Right lobe of liver (tissue), 4 donors: ENCODE data around the gene TBC1D5.

Source experiments
- POLR2A ChIP-seq: fragments of 450-650 bp; IDR thresholded peaks from one replicate; pipeline ENCODE4 v1.6.1; 2017; ENCODE audit warnings: antibody characterized with exemption, mild to moderate bottlenecking
- TF ChIP-seq, protein P1 (sequence below), 4 donors: fragments of 200-600 bp in 3 of 4; fragments of 450-650 bp in 1 of 4; IDR thresholded peaks; one replicate each; pipeline versions ENCODE4 v1.5.1 to v1.8.0; 2016 to 2022; ENCODE audit warnings: antibody characterized with exemption in 4 of 4, mild to moderate bottlenecking in 2 of 4
- donor health status: DM: no; HTN: no; CAD: no.
- donor health status: DM: no; HTN: no; CAD: no.
- donor health status: DM: no; HTN: yes; CAD: no.

DNA sequence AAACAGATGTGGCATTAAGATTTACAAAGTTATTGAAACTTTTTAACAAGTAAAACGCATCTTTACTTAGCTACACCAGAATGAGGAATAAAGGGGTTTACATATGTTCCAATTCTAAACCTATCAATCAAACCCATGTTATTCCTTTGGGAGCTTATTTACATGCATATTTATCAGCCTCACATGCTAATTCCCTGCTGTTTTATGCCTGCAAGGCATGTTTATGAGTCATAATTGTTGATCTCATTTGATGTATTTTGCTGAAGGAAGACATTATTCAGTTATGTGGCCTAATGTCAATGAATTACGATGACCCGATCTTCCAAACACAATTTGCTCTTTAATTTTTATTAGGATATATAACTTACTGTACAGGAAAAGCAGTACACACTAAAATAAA is 272.9 kb downstream of the TBC1D5 start:
- TF ChIP-seq, protein P1, sequence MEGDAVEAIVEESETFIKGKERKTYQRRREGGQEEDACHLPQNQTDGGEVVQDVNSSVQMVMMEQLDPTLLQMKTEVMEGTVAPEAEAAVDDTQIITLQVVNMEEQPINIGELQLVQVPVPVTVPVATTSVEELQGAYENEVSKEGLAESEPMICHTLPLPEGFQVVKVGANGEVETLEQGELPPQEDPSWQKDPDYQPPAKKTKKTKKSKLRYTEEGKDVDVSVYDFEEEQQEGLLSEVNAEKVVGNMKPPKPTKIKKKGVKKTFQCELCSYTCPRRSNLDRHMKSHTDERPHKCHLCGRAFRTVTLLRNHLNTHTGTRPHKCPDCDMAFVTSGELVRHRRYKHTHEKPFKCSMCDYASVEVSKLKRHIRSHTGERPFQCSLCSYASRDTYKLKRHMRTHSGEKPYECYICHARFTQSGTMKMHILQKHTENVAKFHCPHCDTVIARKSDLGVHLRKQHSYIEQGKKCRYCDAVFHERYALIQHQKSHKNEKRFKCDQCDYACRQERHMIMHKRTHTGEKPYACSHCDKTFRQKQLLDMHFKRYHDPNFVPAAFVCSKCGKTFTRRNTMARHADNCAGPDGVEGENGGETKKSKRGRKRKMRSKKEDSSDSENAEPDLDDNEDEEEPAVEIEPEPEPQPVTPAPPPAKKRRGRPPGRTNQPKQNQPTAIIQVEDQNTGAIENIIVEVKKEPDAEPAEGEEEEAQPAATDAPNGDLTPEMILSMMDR (IDR thresholded peaks at IDR 0.05): no peak
- no peak for TF ChIP-seq POLR2A
